HL-60 (cell line): ENCODE data around the gene TMEFF2.

Source experiments
- GABPA ChIP-seq: IDR thresholded peaks from 2 replicates; pipeline ENCODE4 v1.6.1; 2012; ENCODE audit warnings: low read depth
- POLR2AphosphoS5 ChIP-seq: IDR thresholded peaks from 2 replicates; pipeline ENCODE4 v1.6.1; 2012; ENCODE audit warnings: low read depth
- SPI1 ChIP-seq: IDR thresholded peaks from 2 replicates; pipeline ENCODE4 v1.6.1; 2012; ENCODE audit warnings: low read depth, mild to moderate bottlenecking, borderline replicate concordance
- TF ChIP-seq, protein P1 (sequence below): IDR thresholded peaks from one replicate; pipeline ENCODE4 v1.5.1; 2011; ENCODE audit warnings: low read length, control low read depth, inconsistent platforms; ENCODE audit not compliant: insufficient read depth
- TF ChIP-seq, protein P2 (sequence below): IDR thresholded peaks from 2 replicates; pipeline ENCODE4 v1.6.1; 2012; ENCODE audit warnings: low read depth; ENCODE audit not compliant: insufficient replicate concordance

DNA sequence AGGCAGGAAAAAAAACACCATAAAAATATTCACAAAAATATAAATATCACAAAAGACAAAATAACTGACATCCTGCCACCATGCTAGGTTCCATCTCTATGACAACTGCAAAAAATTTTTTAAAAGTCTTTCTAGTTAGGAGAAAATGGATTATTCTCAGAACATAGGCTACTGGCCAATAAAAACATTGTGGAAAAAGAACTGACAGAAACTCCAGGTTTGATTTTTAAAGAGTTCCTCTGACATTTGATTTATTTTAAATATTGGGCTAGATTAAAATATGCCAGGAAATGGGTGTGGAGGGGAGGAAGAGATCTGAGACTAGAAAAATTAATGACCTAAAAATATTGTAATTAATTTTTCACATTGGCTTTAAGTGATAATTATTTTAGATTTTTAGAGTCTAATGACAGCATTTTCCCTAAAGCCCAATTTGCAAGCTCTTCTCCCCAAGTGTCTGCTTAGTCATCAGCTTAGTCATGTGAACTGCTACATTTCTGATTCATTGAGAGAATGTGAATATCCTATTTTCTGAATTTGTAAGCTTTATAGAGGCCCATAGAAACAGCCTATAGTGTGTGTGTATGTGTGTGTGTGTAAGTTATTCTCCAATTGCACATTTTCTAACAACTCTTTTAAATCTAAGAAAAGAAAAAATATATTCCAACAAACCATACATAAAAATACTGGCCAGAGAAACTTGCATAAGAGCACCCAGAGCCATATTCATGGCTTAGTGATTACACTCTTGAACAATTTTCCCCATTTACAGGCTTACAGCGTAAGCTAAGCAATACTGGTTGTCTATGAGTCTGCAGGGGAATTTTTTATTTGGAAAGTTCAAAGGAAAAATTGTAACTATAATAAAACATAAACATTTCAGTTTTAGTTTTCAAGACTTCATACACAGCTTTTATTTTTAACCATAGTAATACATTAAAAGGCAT, 48.4 kb downstream of the TMEFF2 start:
- TF ChIP-seq GABPA (no peak), POLR2AphosphoS5 (no peak), SPI1 (no peak)
- TF ChIP-seq, protein P1, sequence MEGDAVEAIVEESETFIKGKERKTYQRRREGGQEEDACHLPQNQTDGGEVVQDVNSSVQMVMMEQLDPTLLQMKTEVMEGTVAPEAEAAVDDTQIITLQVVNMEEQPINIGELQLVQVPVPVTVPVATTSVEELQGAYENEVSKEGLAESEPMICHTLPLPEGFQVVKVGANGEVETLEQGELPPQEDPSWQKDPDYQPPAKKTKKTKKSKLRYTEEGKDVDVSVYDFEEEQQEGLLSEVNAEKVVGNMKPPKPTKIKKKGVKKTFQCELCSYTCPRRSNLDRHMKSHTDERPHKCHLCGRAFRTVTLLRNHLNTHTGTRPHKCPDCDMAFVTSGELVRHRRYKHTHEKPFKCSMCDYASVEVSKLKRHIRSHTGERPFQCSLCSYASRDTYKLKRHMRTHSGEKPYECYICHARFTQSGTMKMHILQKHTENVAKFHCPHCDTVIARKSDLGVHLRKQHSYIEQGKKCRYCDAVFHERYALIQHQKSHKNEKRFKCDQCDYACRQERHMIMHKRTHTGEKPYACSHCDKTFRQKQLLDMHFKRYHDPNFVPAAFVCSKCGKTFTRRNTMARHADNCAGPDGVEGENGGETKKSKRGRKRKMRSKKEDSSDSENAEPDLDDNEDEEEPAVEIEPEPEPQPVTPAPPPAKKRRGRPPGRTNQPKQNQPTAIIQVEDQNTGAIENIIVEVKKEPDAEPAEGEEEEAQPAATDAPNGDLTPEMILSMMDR, result no peak
- TF ChIP-seq, protein P2, sequence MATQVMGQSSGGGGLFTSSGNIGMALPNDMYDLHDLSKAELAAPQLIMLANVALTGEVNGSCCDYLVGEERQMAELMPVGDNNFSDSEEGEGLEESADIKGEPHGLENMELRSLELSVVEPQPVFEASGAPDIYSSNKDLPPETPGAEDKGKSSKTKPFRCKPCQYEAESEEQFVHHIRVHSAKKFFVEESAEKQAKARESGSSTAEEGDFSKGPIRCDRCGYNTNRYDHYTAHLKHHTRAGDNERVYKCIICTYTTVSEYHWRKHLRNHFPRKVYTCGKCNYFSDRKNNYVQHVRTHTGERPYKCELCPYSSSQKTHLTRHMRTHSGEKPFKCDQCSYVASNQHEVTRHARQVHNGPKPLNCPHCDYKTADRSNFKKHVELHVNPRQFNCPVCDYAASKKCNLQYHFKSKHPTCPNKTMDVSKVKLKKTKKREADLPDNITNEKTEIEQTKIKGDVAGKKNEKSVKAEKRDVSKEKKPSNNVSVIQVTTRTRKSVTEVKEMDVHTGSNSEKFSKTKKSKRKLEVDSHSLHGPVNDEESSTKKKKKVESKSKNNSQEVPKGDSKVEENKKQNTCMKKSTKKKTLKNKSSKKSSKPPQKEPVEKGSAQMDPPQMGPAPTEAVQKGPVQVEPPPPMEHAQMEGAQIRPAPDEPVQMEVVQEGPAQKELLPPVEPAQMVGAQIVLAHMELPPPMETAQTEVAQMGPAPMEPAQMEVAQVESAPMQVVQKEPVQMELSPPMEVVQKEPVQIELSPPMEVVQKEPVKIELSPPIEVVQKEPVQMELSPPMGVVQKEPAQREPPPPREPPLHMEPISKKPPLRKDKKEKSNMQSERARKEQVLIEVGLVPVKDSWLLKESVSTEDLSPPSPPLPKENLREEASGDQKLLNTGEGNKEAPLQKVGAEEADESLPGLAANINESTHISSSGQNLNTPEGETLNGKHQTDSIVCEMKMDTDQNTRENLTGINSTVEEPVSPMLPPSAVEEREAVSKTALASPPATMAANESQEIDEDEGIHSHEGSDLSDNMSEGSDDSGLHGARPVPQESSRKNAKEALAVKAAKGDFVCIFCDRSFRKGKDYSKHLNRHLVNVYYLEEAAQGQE, result no peak
